PC-3 (cell line): ENCODE measurements around the gene FZR1. TPM values are rescaled to one million over a fixed set of nuclear protein-coding genes. Genes with fewer than 3 reads are reported as not detected.
A peak's percentile ranks its signal among the peaks of the same experiment; 100 is the strongest.

ENCODE experiments used
- ATAC-seq: fragments of 200-7000 bp; cut with Tn5 transposase; 2 replicates; pipeline ENCODE4 v1.9.1; 2020; ENCODE audit warnings: mild to moderate bottlenecking, moderate library complexity
- BruUV-seq: library from RNA; stranded (reverse); fragments of 400-500 nt; replicated peaks from 2 replicates; lab custom pipeline; 2021; lab: Mats Ljungman, UMichigan
- CTCF ChIA-PET: fragments of 300-600 bp; sonication (Branson Sonifier 250); formaldehyde crosslinking; loops from one replicate; lab custom pipeline; 2022; ENCODE audit warnings: antibody characterized with exemption; lab: Charles Lee
- POLR2A ChIA-PET: fragments of 300-600 bp; sonication (Branson Sonifier 250); formaldehyde crosslinking; loops from one replicate; lab custom pipeline; 2022; ENCODE audit warnings: antibody characterized with exemption; ENCODE audit not compliant: unreplicated experiment; lab: Charles Lee
- DNase-seq: peaks from one replicate; pipeline ENCODE4 v3.0.0-alpha.2; 2015
- H2AFZ ChIP-seq: fragments of 300-600 bp; sonication (generic); 2 replicates; pipeline ENCODE4 v1.6.0; 2016; ENCODE audit warnings: antibody characterized with exemption, low read length
- H3F3A ChIP-seq: fragments of 300-600 bp; sonication (generic); one replicate; pipeline ENCODE4 v1.6.0; 2017; ENCODE audit warnings: antibody characterized with exemption, low read length, control low read depth, mild to moderate bottlenecking; ENCODE audit not compliant: unreplicated experiment
- H3K27ac ChIP-seq: fragments of 300-600 bp; sonication (generic); 2 replicates; pipeline ENCODE4 v1.5.1; 2016; ENCODE audit warnings: mild to moderate bottlenecking, low read length
- H3K27me3 ChIP-seq: fragments of 300-600 bp; sonication (generic); 2 replicates; pipeline ENCODE4 v1.6.1; 2016; ENCODE audit warnings: low read length, mixed read lengths
- H3K36me3 ChIP-seq: fragments of 300-600 bp; sonication (generic); 2 replicates; pipeline ENCODE4 v1.6.1; 2016; ENCODE audit warnings: low read depth, mixed run types, low read length, mixed read lengths
- H3K4me1 ChIP-seq: fragments of 300-600 bp; sonication (generic); 2 replicates; pipeline ENCODE4 v1.5.1; 2016; ENCODE audit warnings: low read length; ENCODE audit not compliant: insufficient read depth
- H3K4me2 ChIP-seq: fragments of 300-600 bp; sonication (generic); 2 replicates; pipeline ENCODE4 v1.6.0; 2016; ENCODE audit warnings: low read length
- H3K4me3 ChIP-seq: fragments of 300-600 bp; sonication (generic); 2 replicates; pipeline ENCODE4 v1.5.1; 2016; ENCODE audit warnings: mild to moderate bottlenecking, low read length, mixed read lengths
- H3K79me2 ChIP-seq: fragments of 300-600 bp; sonication (generic); 2 replicates; pipeline ENCODE4 v1.6.1; 2017; ENCODE audit warnings: low read length, mixed read lengths
- H3K9ac ChIP-seq: fragments of 300-600 bp; sonication (generic); 2 replicates; pipeline ENCODE4 v1.6.0; 2016; ENCODE audit warnings: mild to moderate bottlenecking, low read length
- H3K9me2 ChIP-seq: fragments of 300-600 bp; sonication (generic); replicated peaks from 2 replicates; pipeline ENCODE4 v1.6.1; 2016; ENCODE audit warnings: mixed run types, low read length, mixed read lengths
- H3K9me3 ChIP-seq: fragments of 300-600 bp; sonication (generic); 2 replicates; pipeline ENCODE4 v1.6.1; 2016; ENCODE audit warnings: low read length, mixed read lengths
- H4K20me1 ChIP-seq: fragments of 300-600 bp; sonication (generic); 2 replicates; pipeline ENCODE4 v1.6.1; 2016; ENCODE audit warnings: low read length, mixed read lengths
- CTCF ChIP-seq: fragments of 300-600 bp; sonication (generic); conservative IDR thresholded peaks from 2 replicates; pipeline ENCODE4 v1.5.1; 2017; ENCODE audit warnings: antibody characterized with exemption, low read depth, mild to moderate bottlenecking, low read length
- EZH2 ChIP-seq: fragments of 300-600 bp; sonication (generic); IDR thresholded peaks from one replicate; pipeline ENCODE4 v1.6.1; 2017; ENCODE audit warnings: antibody characterized with exemption, mild to moderate bottlenecking, low read length; ENCODE audit not compliant: unreplicated experiment
- EZH2phosphoT487 ChIP-seq: fragments of 300-600 bp; sonication (generic); IDR thresholded peaks from 2 replicates; pipeline ENCODE4 v1.6.1; 2018; ENCODE audit warnings: mild to moderate bottlenecking, antibody characterized with exemption, low read length, borderline replicate concordance
- intact Hi-C: fragments of 100-400 bp; cut with micrococcal nuclease; formaldehyde crosslinking; loops from 2 replicates; pipeline ENCODE4 v1.9.0; 2023
- total RNA-seq: library from RNA; depleted of rRNA; stranded (reverse); fragments of >200 nt; gene quantifications from 2 replicates; pipeline ENCODE4 v1.2.3, GENCODE V29; 2014

FZR1 gene
- total RNA-seq, 1 experiment from 2014 or later = 53.6 TPM

DNA sequence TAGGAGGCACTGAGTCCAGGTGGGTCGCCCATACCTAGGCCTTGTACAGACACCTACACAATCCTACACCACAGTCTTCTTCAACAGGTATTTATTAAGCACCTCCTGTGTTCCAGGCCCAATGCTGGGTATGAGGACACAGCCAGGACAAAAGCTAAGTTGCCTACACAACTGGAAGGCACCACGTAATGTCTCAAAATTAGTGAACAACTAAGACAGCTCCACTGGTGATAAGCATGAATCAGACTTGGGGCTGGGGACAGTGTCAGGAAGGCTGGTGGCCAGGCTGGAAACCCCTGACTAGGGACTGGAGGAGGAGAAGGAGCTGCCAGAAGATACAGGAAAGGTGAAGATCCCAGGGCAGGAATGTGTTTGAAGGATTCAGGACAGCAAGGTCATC is 28.2 kb upstream of the FZR1 start:
- CTCF ChIA-PET = no interaction called here

GRCh38 chr19:3478409-3479176 is 27.5 kb upstream of the FZR1 start:
- Histone ChIP-seq H3K9me2 (no peaks in the 10 kb centered on the region), H3K4me2 (no peak overlapping the region), H3K79me2 (no peaks in the 10 kb centered on the region), H4K20me1 (no peaks in the 10 kb centered on the region), H3K9me3 (no peaks in the 10 kb centered on the region), H3K36me3 (no peaks in the 10 kb centered on the region), H3F3A (no peaks in the 10 kb centered on the region), H3K27ac (no peak overlapping the region), H3K4me1 (no peaks in the 10 kb centered on the region), H2AFZ (no peak overlapping the region), H3K9ac (no peak overlapping the region), H3K27me3 (no peaks in the 10 kb centered on the region), H3K4me3 (no peak overlapping the region)
- ATAC-seq = no peak
- POLR2A ChIA-PET = no interaction called here
- TF ChIP-seq EZH2 (no peak), CTCF (no peak), EZH2phosphoT487 (no peak)
- no peak for DNase-seq
- intact Hi-C loops = no loop called here
- no TSS peak for BruUV-seq
- CTCF ChIA-PET = no interaction called here

More for the DNA sequence above, 28.2 kb upstream of the FZR1 start:
- BruUV-seq = no TSS peak
- TF ChIP-seq EZH2phosphoT487 (no peak), EZH2 (no peak), CTCF (no peak)
- Histone ChIP-seq H3K9me3 (no peaks in the 10 kb centered on the region), H3K4me1 (no peaks in the 10 kb centered on the region), H3F3A (no peaks in the 10 kb centered on the region), H3K9me2 (no peaks in the 10 kb centered on the region), H4K20me1 (no peaks in the 10 kb centered on the region), H3K27me3 (no peaks in the 10 kb centered on the region), H2AFZ (no peak overlapping the region), H3K9ac (no peak overlapping the region), H3K4me2 (no peak overlapping the region), H3K36me3 (no peaks in the 10 kb centered on the region), H3K4me3 (no peak overlapping the region), H3K79me2 (no peaks in the 10 kb centered on the region), H3K27ac (no peak overlapping the region)
- intact Hi-C loops = no loop called here
- POLR2A ChIA-PET = no interaction called here
- no peak for DNase-seq
- ATAC-seq = no peak

- DNase-seq (peak; percentile 5), ATAC-seq (no peak)
- H2AFZ ChIP-seq = no peak overlapping the region
- no peaks in the 10 kb centered on the region for H3K9me3 ChIP-seq
- no peaks in the 10 kb centered on the region for H3K4me1 ChIP-seq
- BruUV-seq = no TSS peak
- H3K4me2 ChIP-seq = no peak overlapping the region
- no peaks in the 10 kb centered on the region for H3K79me2 ChIP-seq
- POLR2A ChIA-PET = no interaction called here
- intact Hi-C loops = no loop called here
- H3K27ac ChIP-seq = no peak overlapping the region
- no peak overlapping the region for H3K4me3 ChIP-seq
- no peak overlapping the region for H3K9ac ChIP-seq
- H3K9me2 ChIP-seq = no peaks in the 10 kb centered on the region
- no peak for TF ChIP-seq CTCF
- TF ChIP-seq EZH2phosphoT487 = no peak
- no peak for TF ChIP-seq EZH2
- H3K36me3 ChIP-seq = no peaks in the 10 kb centered on the region
- CTCF ChIA-PET = no interaction called here
- H3F3A ChIP-seq = no peaks in the 10 kb centered on the region
- H3K27me3 ChIP-seq = no peaks in the 10 kb centered on the region
- H4K20me1 ChIP-seq = no peaks in the 10 kb centered on the region
Measured at GRCh38 chr19:3479177-3479833, 26.8 kb upstream of the FZR1 start.
